ENCODE data around the gene AP1S1. TPM values are rescaled to one million over a fixed set of nuclear protein-coding genes. Genes with fewer than 3 reads are reported as not detected.

AP1S1 gene
- total RNA-seq, 1 donor from 2014 or later: 181 TPM

DNA sequence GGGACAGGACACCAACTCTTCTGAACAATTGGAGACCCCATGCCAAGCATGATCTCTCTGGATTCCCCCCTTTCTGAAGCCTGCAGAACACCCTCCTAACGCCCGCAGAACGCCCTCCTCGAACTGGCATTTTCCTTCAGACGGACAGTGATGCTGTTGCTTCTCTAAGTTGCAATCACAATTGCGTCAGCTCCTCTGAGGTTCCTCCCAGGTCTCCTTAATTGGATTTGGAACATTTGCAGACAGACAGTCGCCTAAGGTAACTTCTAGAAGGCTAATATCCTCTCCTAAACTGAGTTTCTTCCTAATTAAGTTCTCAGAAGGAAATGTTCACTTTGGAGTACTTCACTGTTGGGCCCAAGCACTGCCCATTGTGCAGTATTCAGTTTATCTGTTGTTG, 47.9 kb upstream of the AP1S1 start:
- Histone ChIP-seq H3K36me3 (ENCODE audit: insufficient read depth, low read length) (no peaks in the 10 kb centered on the region), H3K4me2 (ENCODE audit: low read length) (no peak overlapping the region), H3K27me3 (ENCODE audit: insufficient read depth, low read length) (no peaks in the 10 kb centered on the region), H2AFZ (ENCODE audit: low read depth, low read length) (no peak overlapping the region), H3K9ac (ENCODE audit: low read length) (no peak overlapping the region), H4K20me1 (ENCODE audit: insufficient read depth, low read length) (no peaks in the 10 kb centered on the region), H3K4me3 (ENCODE audit: insufficient read depth, low read depth, low read length) (no peak overlapping the region), H3K79me2 (ENCODE audit: insufficient read depth, low read length) (peaks cover 7% of the 10 kb centered on the region), H3K9me3 (ENCODE audit: insufficient read depth, low read depth, low read length) (no peaks in the 10 kb centered on the region), H3K4me1 (ENCODE audit: insufficient read depth, low read length) (peaks cover 18% of the 10 kb centered on the region), H3K27ac (ENCODE audit: low read depth, low read length) (no peak overlapping the region)
- DNase-seq (ENCODE audit: low read depth): no peak
- H3K9me3 Mint-ChIP-seq (ENCODE audit: unreplicated experiment): peaks cover 2% of the 10 kb centered on the region
- no peaks in the 10 kb centered on the region for H3K36me3 Mint-ChIP-seq (ENCODE audit: low read depth, unreplicated experiment)
- H3K27me3 Mint-ChIP-seq (ENCODE audit: low read depth, unreplicated experiment): no peaks in the 10 kb centered on the region
- H3K4me1 Mint-ChIP-seq (ENCODE audit: low read depth, unreplicated experiment): peaks cover 26% of the 10 kb centered on the region
- TF ChIP-seq EZH2 (IDR thresholded peaks at IDR 0.05; ENCODE audit: insufficient read depth, low read length): no peak
- TF ChIP-seq, protein P1, sequence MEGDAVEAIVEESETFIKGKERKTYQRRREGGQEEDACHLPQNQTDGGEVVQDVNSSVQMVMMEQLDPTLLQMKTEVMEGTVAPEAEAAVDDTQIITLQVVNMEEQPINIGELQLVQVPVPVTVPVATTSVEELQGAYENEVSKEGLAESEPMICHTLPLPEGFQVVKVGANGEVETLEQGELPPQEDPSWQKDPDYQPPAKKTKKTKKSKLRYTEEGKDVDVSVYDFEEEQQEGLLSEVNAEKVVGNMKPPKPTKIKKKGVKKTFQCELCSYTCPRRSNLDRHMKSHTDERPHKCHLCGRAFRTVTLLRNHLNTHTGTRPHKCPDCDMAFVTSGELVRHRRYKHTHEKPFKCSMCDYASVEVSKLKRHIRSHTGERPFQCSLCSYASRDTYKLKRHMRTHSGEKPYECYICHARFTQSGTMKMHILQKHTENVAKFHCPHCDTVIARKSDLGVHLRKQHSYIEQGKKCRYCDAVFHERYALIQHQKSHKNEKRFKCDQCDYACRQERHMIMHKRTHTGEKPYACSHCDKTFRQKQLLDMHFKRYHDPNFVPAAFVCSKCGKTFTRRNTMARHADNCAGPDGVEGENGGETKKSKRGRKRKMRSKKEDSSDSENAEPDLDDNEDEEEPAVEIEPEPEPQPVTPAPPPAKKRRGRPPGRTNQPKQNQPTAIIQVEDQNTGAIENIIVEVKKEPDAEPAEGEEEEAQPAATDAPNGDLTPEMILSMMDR (IDR thresholded peaks at IDR 0.05; ENCODE audit: insufficient read depth, low read depth, low read length): no peak
- no peak overlapping the region for H3K4me3 Mint-ChIP-seq (ENCODE audit: unreplicated experiment)
- H3K27ac Mint-ChIP-seq (ENCODE audit: unreplicated experiment): no peak overlapping the region
- FAIRE-seq: no peak

DNA sequence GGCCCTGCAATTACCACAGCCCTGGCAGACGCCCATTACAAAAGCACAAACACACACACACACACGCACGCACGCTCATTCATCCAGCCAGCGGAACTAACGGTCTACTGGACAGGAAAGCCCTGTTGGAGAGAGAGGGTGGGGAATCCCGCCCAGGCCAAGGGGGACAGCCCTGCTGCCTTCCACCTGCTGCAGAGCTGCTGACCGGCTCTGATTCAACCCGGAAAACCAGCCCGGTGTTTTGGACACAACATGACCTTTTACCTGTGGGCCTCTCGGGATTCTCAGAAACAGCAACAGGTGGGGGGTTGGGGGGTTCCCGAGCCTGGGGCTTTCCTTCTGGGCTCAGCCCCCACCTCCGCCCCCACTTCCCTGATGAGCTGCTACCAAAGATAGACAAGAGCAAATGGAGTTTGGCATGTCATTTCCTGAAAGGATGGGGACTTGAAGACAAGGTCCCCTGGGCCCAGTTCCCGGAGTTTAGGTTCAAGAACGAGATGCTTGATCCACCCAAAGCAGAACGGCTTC, 45.9 kb upstream of the AP1S1 start:
- no peaks in the 10 kb centered on the region for H4K20me1 ChIP-seq (ENCODE audit: insufficient read depth, low read length)
- peaks cover 25% of the 10 kb centered on the region for H3K4me1 ChIP-seq (ENCODE audit: insufficient read depth, low read length)
- H3K36me3 ChIP-seq (ENCODE audit: insufficient read depth, low read length): no peaks in the 10 kb centered on the region
- no peak overlapping the region for H3K4me3 ChIP-seq (ENCODE audit: insufficient read depth, low read depth, low read length)
- H3K27me3 Mint-ChIP-seq (ENCODE audit: low read depth, unreplicated experiment): no peaks in the 10 kb centered on the region
- H3K4me1 Mint-ChIP-seq (ENCODE audit: low read depth, unreplicated experiment): peaks cover 22% of the 10 kb centered on the region
- H3K79me2 ChIP-seq (ENCODE audit: insufficient read depth, low read length): peaks cover 3% of the 10 kb centered on the region
- no peak overlapping the region for H3K27ac ChIP-seq (ENCODE audit: low read depth, low read length)
- no peak overlapping the region for H2AFZ ChIP-seq (ENCODE audit: low read depth, low read length)
- DNase-seq (ENCODE audit: low read depth) (peak; percentile 58), FAIRE-seq (no peak)
- no peaks in the 10 kb centered on the region for H3K36me3 Mint-ChIP-seq (ENCODE audit: low read depth, unreplicated experiment)
- H3K9me3 ChIP-seq (ENCODE audit: insufficient read depth, low read depth, low read length): no peaks in the 10 kb centered on the region
- H3K27me3 ChIP-seq (ENCODE audit: insufficient read depth, low read length): no peaks in the 10 kb centered on the region
- peaks cover 2% of the 10 kb centered on the region for H3K9me3 Mint-ChIP-seq (ENCODE audit: unreplicated experiment)
- no peak overlapping the region for H3K4me2 ChIP-seq (ENCODE audit: low read length)
- no peak overlapping the region for H3K9ac ChIP-seq (ENCODE audit: low read length)
- H3K27ac Mint-ChIP-seq (ENCODE audit: unreplicated experiment): no peak overlapping the region
- no peak for TF ChIP-seq EZH2 (IDR thresholded peaks at IDR 0.05; ENCODE audit: insufficient read depth, low read length)
- TF ChIP-seq, protein P1 (IDR thresholded peaks at IDR 0.05; ENCODE audit: insufficient read depth, low read depth, low read length): no peak
- H3K4me3 Mint-ChIP-seq (ENCODE audit: unreplicated experiment): no peak overlapping the region

DNA sequence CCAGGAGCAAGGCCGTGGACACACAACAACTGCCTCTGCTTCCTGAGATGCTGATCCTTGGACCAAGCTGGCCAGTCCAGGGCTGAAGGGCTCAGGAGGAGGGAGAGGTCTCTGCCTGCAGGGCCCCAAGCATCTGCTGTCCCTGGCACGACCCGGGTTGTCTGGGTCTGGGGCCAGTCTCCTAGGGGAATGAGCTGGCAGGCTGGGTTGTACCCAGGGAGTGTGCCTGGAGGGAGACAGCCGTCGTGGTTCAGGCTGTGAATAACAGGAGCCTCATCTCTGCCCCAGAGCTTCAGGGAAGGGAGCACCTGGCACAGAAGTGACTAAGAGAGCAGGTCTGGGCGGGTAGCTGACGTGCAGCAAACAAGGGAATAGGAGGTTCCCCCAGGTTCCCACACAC, 45.3 kb upstream of the AP1S1 start:
- Histone ChIP-seq H3K27me3 (ENCODE audit: insufficient read depth, low read length) (no peaks in the 10 kb centered on the region), H3K4me3 (ENCODE audit: insufficient read depth, low read depth, low read length) (no peak overlapping the region), H3K27ac (ENCODE audit: low read depth, low read length) (no peak overlapping the region), H3K79me2 (ENCODE audit: insufficient read depth, low read length) (peaks cover 3% of the 10 kb centered on the region), H3K9ac (ENCODE audit: low read length) (no peak overlapping the region), H3K36me3 (ENCODE audit: insufficient read depth, low read length) (no peaks in the 10 kb centered on the region), H3K4me1 (ENCODE audit: insufficient read depth, low read length) (peaks cover 26% of the 10 kb centered on the region), H4K20me1 (ENCODE audit: insufficient read depth, low read length) (no peaks in the 10 kb centered on the region), H3K9me3 (ENCODE audit: insufficient read depth, low read depth, low read length) (no peaks in the 10 kb centered on the region), H3K4me2 (ENCODE audit: low read length) (no peak overlapping the region), H2AFZ (ENCODE audit: low read depth, low read length) (no peak overlapping the region)
- Mint-ChIP-seq H3K27me3 (ENCODE audit: low read depth, unreplicated experiment) (no peaks in the 10 kb centered on the region), H3K4me3 (ENCODE audit: unreplicated experiment) (no peak overlapping the region), H3K36me3 (ENCODE audit: low read depth, unreplicated experiment) (no peaks in the 10 kb centered on the region), H3K27ac (ENCODE audit: unreplicated experiment) (peak overlapping the region; percentile 26), H3K4me1 (ENCODE audit: low read depth, unreplicated experiment) (peaks cover 18% of the 10 kb centered on the region), H3K9me3 (ENCODE audit: unreplicated experiment) (peaks cover 2% of the 10 kb centered on the region)
- no peak for DNase-seq (ENCODE audit: low read depth)
- no peak for FAIRE-seq
- no peak for TF ChIP-seq EZH2 (IDR thresholded peaks at IDR 0.05; ENCODE audit: insufficient read depth, low read length)
- TF ChIP-seq, protein P1 (IDR thresholded peaks at IDR 0.05; ENCODE audit: insufficient read depth, low read depth, low read length): no peak
